GM13977 (cell line): ENCODE measurements around the gene DUSP1.
"Not testable (repeated sequence)": the region's sequence is repeated elsewhere in the genome, so short reads cannot be mapped to it uniquely, and the experiment has no call there.

Source experiments
- DNase-seq: peaks from one replicate; pipeline ENCODE4 v3.0.0; 2012; ENCODE audit warnings: low spot score
- CTCF ChIP-seq: IDR thresholded peaks from 2 replicates; pipeline ENCODE4 v1.5.1; 2012; ENCODE audit warnings: mild to moderate bottlenecking, control low read depth; ENCODE audit not compliant: insufficient read depth; ENCODE audit errors: extremely low read depth, missing control alignments
- in situ Hi-C: fragments of 300-500 bp; cut with MboI; formaldehyde crosslinking; loops from one replicate; pipeline ENCODE4 v1.12.0; 2022; ENCODE audit warnings: low sequenced_read_pairs, low pct_unique_long_range_greater_than_20kb, mixed read lengths, inconsistent platforms; ENCODE audit not compliant: unreplicated experiment

The DUSP1 gene

GRCh38 chr5:172791726-172792445 lies 20.9 kb upstream of the DUSP1 start:
- TF ChIP-seq CTCF: no peak
- no peak for DNase-seq
- in situ Hi-C loops: no loop called here

GRCh38 chr5:172791286-172791685 lies 20.3 kb upstream of the DUSP1 start:
- in situ Hi-C loops: no loop called here
- no peak for TF ChIP-seq CTCF
- no peak for DNase-seq

GRCh38 chr5:172790496-172790889 lies 19.5 kb upstream of the DUSP1 start:
- no peak for TF ChIP-seq CTCF
- no peak for DNase-seq
- in situ Hi-C loops: no loop called here

GRCh38 chr5:172789687-172790495 lies 18.9 kb upstream of the DUSP1 start:
- in situ Hi-C loops: no loop called here
- no peak for TF ChIP-seq CTCF
- DNase-seq: no peak

- DNase-seq: no peak
- in situ Hi-C loops: no loop called here
- TF ChIP-seq CTCF: no peak
These were observed 18.0 kb upstream of the DUSP1 start for GRCh38 chr5:172788771-172789686.

- DNase-seq, in situ Hi-C loops: not testable (repeated sequence)
These were observed 16.5 kb upstream of the DUSP1 start for GRCh38 chr5:172787538-172787937.
